Measurements from ENCODE around the gene ZNF492. TPM values are rescaled to one million over a fixed set of nuclear protein-coding genes. Genes with fewer than 3 reads are reported as not detected.
"Not testable (repeated sequence)": the region's sequence is repeated elsewhere in the genome, so short reads cannot be mapped to it uniquely, and the experiment has no call there.

ZNF492 gene
- total and polyA plus RNA-seq, 2 experiments from 2014 or later: 0.20 to 0.65 TPM

DNA sequence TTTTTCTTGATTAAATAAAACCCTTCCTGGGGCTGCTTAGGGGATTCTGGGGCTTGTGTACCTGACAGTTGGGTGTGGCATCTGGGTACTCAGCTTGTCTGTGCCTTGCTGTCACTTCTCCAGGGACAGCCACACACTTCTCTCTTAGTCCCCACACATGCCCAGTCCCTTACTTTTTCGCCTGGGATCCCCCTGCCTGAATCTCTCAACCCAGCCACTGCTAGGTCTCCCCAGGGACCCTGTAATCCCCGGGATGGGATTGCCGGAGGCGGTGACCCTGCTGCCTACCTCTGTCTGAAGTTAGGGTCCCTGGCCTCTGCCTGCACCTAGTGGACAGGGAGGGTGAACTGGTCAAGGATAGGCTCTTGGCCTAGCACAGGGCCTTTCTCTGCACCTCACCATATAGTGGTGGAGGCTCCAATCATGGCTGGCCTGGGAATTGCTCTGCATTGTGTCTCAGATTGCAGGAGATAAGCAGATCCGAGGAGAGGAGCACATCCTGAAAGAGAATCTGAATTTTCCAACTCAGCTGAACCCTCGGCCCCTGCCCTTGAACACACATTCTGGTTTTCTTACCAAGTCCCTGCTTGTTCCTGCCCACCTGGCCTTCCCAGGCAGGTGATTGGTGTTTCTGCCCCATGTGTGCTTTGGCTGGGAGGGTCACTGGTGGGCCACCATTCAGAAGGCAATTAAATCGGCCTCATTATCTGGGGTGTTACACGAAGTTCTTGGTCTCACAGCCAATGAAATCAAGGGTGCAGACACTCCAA lies 8.7 kb upstream of the ZNF492 start:
- no peak overlapping the region for H2AFZ ChIP-seq
- H3K4me1 ChIP-seq (ENCODE audit: insufficient read depth): no peaks in the 10 kb centered on the region
- no peak overlapping the region for H3K4me3 ChIP-seq
- no peak overlapping the region for H3K4me2 ChIP-seq (ENCODE audit: unreplicated experiment)
- WGBS, 2 experiments (ENCODE audit: low coverage in 1 of 2, low lambda C conversion rate in 2 of 2, missing lambda C conversion rate in 2 of 2): 12 to 17% methylated on average over 8 of the region's 8 CpGs
- no peak for DNase-seq
- H3K79me2 ChIP-seq (ENCODE audit: insufficient read depth): no peaks in the 10 kb centered on the region
- TF ChIP-seq EZH2phosphoT487 (IDR thresholded peaks at IDR 0.05; ENCODE audit: insufficient read depth, low read depth) (no peak), EZH2 (IDR thresholded peaks at IDR 0.05; ENCODE audit: insufficient read depth, poor library complexity, severe bottlenecking) (no peak)
- H3K27ac ChIP-seq: no peak overlapping the region
- in situ Hi-C loops (cut with MboI): no loop called here
- no peaks in the 10 kb centered on the region for H3K36me3 ChIP-seq (ENCODE audit: low read depth)
- no peaks in the 10 kb centered on the region for H3K27me3 ChIP-seq (replicated peaks; ENCODE audit: insufficient read depth)
- no peaks in the 10 kb centered on the region for H3F3A ChIP-seq (ENCODE audit: insufficient read depth)
- no peak overlapping the region for H3K9ac ChIP-seq
- H3K9me2 ChIP-seq (ENCODE audit: insufficient read depth): no peaks in the 10 kb centered on the region
- no peaks in the 10 kb centered on the region for H3K9me3 ChIP-seq (ENCODE audit: low read depth)
- no peaks in the 10 kb centered on the region for H4K20me1 ChIP-seq (ENCODE audit: insufficient read depth)

DNA sequence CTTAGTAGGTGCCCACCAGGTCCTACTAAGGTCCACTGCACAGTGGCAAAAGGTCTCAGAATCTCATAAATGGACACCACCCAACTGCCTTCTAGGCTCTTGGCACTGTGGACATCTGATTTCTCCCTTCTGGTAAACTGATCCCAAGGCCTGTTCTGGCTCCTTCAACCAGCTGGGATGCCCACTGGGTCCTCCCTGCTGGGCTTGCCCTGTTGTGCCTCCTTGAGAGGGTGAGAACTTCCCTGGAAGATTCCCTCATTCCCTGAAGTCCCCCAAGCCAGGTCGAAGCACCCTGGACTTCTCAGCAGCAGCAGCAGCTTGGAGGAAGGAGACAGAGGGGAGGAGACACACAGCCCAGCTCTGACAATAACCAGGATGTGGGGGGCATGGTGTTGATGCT lies 6.6 kb upstream of the ZNF492 start:
- WGBS, 2 experiments (ENCODE audit: low coverage in 1 of 2, low lambda C conversion rate in 2 of 2, missing lambda C conversion rate in 2 of 2): 15 to 21% methylated on average over 1 of the region's 1 CpG
- in situ Hi-C loops (cut with MboI): no loop called here
- no peak overlapping the region for H3K4me2 ChIP-seq (ENCODE audit: unreplicated experiment)
- no peak overlapping the region for H3K27ac ChIP-seq
- H4K20me1 ChIP-seq (ENCODE audit: insufficient read depth): no peaks in the 10 kb centered on the region
- H2AFZ ChIP-seq: no peak overlapping the region
- TF ChIP-seq EZH2 (IDR thresholded peaks at IDR 0.05; ENCODE audit: insufficient read depth, poor library complexity, severe bottlenecking) (no peak), EZH2phosphoT487 (IDR thresholded peaks at IDR 0.05; ENCODE audit: insufficient read depth, low read depth) (no peak)
- no peaks in the 10 kb centered on the region for H3K9me2 ChIP-seq (ENCODE audit: insufficient read depth)
- no peaks in the 10 kb centered on the region for H3K9me3 ChIP-seq (ENCODE audit: low read depth)
- H3K4me3 ChIP-seq: no peak overlapping the region
- DNase-seq: no peak
- no peaks in the 10 kb centered on the region for H3F3A ChIP-seq (ENCODE audit: insufficient read depth)
- no peaks in the 10 kb centered on the region for H3K4me1 ChIP-seq (ENCODE audit: insufficient read depth)
- H3K36me3 ChIP-seq (ENCODE audit: low read depth): no peaks in the 10 kb centered on the region
- no peak overlapping the region for H3K9ac ChIP-seq
- no peaks in the 10 kb centered on the region for H3K27me3 ChIP-seq (replicated peaks; ENCODE audit: insufficient read depth)
- H3K79me2 ChIP-seq (ENCODE audit: insufficient read depth): no peaks in the 10 kb centered on the region

GRCh38 chr19:22628401-22628800 lies 5.7 kb upstream of the ZNF492 start:
- Histone ChIP-seq H3K79me2 (ENCODE audit: insufficient read depth) (no peaks in the 10 kb centered on the region), H4K20me1 (ENCODE audit: insufficient read depth) (no peaks in the 10 kb centered on the region), H3K36me3 (ENCODE audit: low read depth) (no peaks in the 10 kb centered on the region), H2AFZ (no peak overlapping the region), H3K4me3 (no peak overlapping the region), H3K9ac (no peak overlapping the region), H3K9me3 (ENCODE audit: low read depth) (no peaks in the 10 kb centered on the region), H3K27ac (no peak overlapping the region), H3K27me3 (replicated peaks; ENCODE audit: insufficient read depth) (no peaks in the 10 kb centered on the region), H3K4me1 (ENCODE audit: insufficient read depth) (no peaks in the 10 kb centered on the region), H3K4me2 (ENCODE audit: unreplicated experiment) (no peak overlapping the region), H3K9me2 (ENCODE audit: insufficient read depth) (no peaks in the 10 kb centered on the region), H3F3A (ENCODE audit: insufficient read depth) (no peaks in the 10 kb centered on the region)
- no peak for TF ChIP-seq EZH2phosphoT487 (IDR thresholded peaks at IDR 0.05; ENCODE audit: insufficient read depth, low read depth)
- TF ChIP-seq EZH2 (IDR thresholded peaks at IDR 0.05; ENCODE audit: insufficient read depth, poor library complexity, severe bottlenecking): no peak
- 47 to 55% methylated on average over 6 of the region's 6 CpGs for WGBS, 2 experiments (ENCODE audit: low coverage in 1 of 2, low lambda C conversion rate in 2 of 2, missing lambda C conversion rate in 2 of 2)
- in situ Hi-C loops (cut with MboI): no loop called here
- no peak for DNase-seq

GRCh38 chr19:22634450-22634827 lies 315 bp downstream of the ZNF492 start:
- Histone ChIP-seq H4K20me1 (ENCODE audit: insufficient read depth) (no peaks in the 10 kb centered on the region), H3K9me2 (ENCODE audit: insufficient read depth) (no peaks in the 10 kb centered on the region), H3K79me2 (ENCODE audit: insufficient read depth) (peaks cover 9% of the 10 kb centered on the region; the same call in 1 of the 2 replicates), H3K4me1 (ENCODE audit: insufficient read depth) (no peaks in the 10 kb centered on the region), H3K36me3 (ENCODE audit: low read depth) (no peaks in the 10 kb centered on the region), H3K9ac (peak overlapping the region; percentile 84), H3K27ac (0 out of 2 replicates have a peak overlapping the region, but pooled peaks have one; percentile 19), H3K4me2 (ENCODE audit: unreplicated experiment) (peak overlapping the region; percentile 99), H3F3A (ENCODE audit: insufficient read depth) (no peaks in the 10 kb centered on the region), H3K9me3 (ENCODE audit: low read depth) (no peaks in the 10 kb centered on the region), H3K4me3 (peak overlapping the region; percentile 96), H3K27me3 (replicated peaks; ENCODE audit: insufficient read depth) (no peaks in the 10 kb centered on the region), H2AFZ (peak overlapping the region; percentile 100)
- in situ Hi-C loops (cut with MboI): no loop called here
- WGBS, 2 experiments (ENCODE audit: low coverage in 1 of 2, low lambda C conversion rate in 2 of 2, missing lambda C conversion rate in 2 of 2): 1 to 2% methylated on average over 17 to 24 of the region's 24 CpGs
- TF ChIP-seq EZH2phosphoT487 (IDR thresholded peaks at IDR 0.05; ENCODE audit: insufficient read depth, low read depth): no peak
- TF ChIP-seq EZH2 (IDR thresholded peaks at IDR 0.05; ENCODE audit: insufficient read depth, poor library complexity, severe bottlenecking): no peak
- peak; percentile 50 for DNase-seq

DNA sequence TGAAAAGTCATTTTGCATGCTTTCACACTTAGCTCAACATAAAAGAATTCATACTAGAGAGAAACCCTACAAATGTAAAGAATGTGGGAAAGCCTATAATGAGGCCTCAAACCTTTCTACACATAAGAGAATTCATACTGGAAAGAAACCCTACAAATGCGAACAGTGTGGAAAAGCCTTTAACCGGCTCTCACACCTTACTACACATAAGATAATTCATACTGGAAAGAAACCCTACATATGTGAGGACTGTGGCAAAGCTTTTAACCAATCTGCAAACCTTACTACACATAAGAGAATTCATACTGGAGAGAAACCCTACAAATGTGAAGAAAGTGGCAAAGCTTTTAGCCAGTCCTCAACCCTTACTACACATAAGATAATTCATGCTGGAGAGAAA lies 51.4 kb downstream of the ZNF492 start:
- DNase-seq; H3K9ac ChIP-seq; H4K20me1 ChIP-seq (ENCODE audit: insufficient read depth); in situ Hi-C loops (cut with MboI); H3K9me3 ChIP-seq (ENCODE audit: low read depth); H3K4me2 ChIP-seq (ENCODE audit: unreplicated experiment); H3F3A ChIP-seq (ENCODE audit: insufficient read depth); H3K9me2 ChIP-seq (ENCODE audit: insufficient read depth); H3K4me1 ChIP-seq (ENCODE audit: insufficient read depth); H3K27ac ChIP-seq; H3K4me3 ChIP-seq; H2AFZ ChIP-seq; H3K36me3 ChIP-seq (ENCODE audit: low read depth); H3K27me3 ChIP-seq (replicated peaks; ENCODE audit: insufficient read depth); H3K79me2 ChIP-seq (ENCODE audit: insufficient read depth): not testable (repeated sequence)
- WGBS, 2 experiments (ENCODE audit: low coverage in 1 of 2, low lambda C conversion rate in 2 of 2, missing lambda C conversion rate in 2 of 2): 64 to 79% methylated on average over 2 of the region's 2 CpGs

- DNase-seq; H3K9me2 ChIP-seq (ENCODE audit: insufficient read depth); H3K79me2 ChIP-seq (ENCODE audit: insufficient read depth); H4K20me1 ChIP-seq (ENCODE audit: insufficient read depth); H2AFZ ChIP-seq; in situ Hi-C loops (cut with MboI); H3K27me3 ChIP-seq (replicated peaks; ENCODE audit: insufficient read depth); H3K4me1 ChIP-seq (ENCODE audit: insufficient read depth); H3K9ac ChIP-seq; H3F3A ChIP-seq (ENCODE audit: insufficient read depth); H3K9me3 ChIP-seq (ENCODE audit: low read depth); H3K4me3 ChIP-seq; H3K27ac ChIP-seq; H3K36me3 ChIP-seq (ENCODE audit: low read depth); H3K4me2 ChIP-seq (ENCODE audit: unreplicated experiment): not testable (repeated sequence)
- 64 to 73% methylated on average over 6 to 15 of the region's 22 CpGs for WGBS, 2 experiments (ENCODE audit: low coverage in 1 of 2, low lambda C conversion rate in 2 of 2, missing lambda C conversion rate in 2 of 2)
These were observed 68.5 kb downstream of the ZNF492 start for GRCh38 chr19:22702661-22703060.

DNA sequence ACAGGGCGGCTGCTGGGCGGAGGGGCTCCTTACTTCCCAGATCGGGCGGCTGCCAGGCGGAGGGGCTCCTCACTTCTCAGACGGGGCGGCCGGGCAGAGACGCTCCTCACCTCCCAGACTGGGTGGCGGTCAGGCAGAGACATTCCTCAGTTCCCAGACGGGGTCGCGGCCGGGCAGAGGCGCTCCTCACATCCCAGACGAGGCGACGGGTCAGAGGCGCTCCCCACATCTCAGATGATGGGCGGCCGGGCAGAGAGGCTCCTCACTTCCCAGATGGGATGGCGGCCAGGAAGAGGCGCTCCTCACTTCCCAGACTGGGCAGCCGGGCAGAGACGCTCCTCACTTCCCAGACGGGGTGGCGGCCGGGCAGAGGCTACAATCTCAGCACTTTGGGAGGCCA lies 69.0 kb downstream of the ZNF492 start:
- H3K9ac ChIP-seq; H2AFZ ChIP-seq; H4K20me1 ChIP-seq (ENCODE audit: insufficient read depth); H3F3A ChIP-seq (ENCODE audit: insufficient read depth); H3K27ac ChIP-seq; H3K79me2 ChIP-seq (ENCODE audit: insufficient read depth); H3K4me1 ChIP-seq (ENCODE audit: insufficient read depth); H3K9me2 ChIP-seq (ENCODE audit: insufficient read depth); H3K4me2 ChIP-seq (ENCODE audit: unreplicated experiment); H3K36me3 ChIP-seq (ENCODE audit: low read depth); DNase-seq; in situ Hi-C loops (cut with MboI); H3K27me3 ChIP-seq (replicated peaks; ENCODE audit: insufficient read depth); H3K4me3 ChIP-seq; H3K9me3 ChIP-seq (ENCODE audit: low read depth): not testable (repeated sequence)
- 85 to 94% methylated on average over 12 to 28 of the region's 28 CpGs for WGBS, 2 experiments (ENCODE audit: low coverage in 1 of 2, low lambda C conversion rate in 2 of 2, missing lambda C conversion rate in 2 of 2)

Data from GM23248 (cell line).